HG02840 (cell line): ENCODE measurements around the gene DHH.
"Not testable (repeated sequence)": the region's sequence is repeated elsewhere in the genome, so short reads cannot be mapped to it uniquely, and the experiment has no call there.

ENCODE experiments used
- ATAC-seq: cut with Tn5 transposase; IDR thresholded peaks from one replicate; pipeline ENCODE4 v1.9.1; 2021; ENCODE audit warnings: mild to moderate bottlenecking, moderate library complexity, moderate number of reproducible peaks; ENCODE audit not compliant: unreplicated experiment, low FRiP score

Gene DHH

GRCh38 chr12:49079793-49080192 lies 14.8 kb downstream of the DHH start:
- ATAC-seq, result no peak

- ATAC-seq, result no peak
These were observed 23.6 kb downstream of the DHH start for GRCh38 chr12:49070971-49071370.

- peak; percentile 99 for ATAC-seq
These were observed 24.9 kb downstream of the DHH start, which contains the start of gene RHEBL1 for GRCh38 chr12:49069507-49070346. TSS of gene RHEBL1 (minus strand) at chr12:49069979. CDS start at chr12:49069785, 194 bp downstream.

- no peak for ATAC-seq
These were observed 25.6 kb downstream of the DHH start for GRCh38 chr12:49068879-49069506.

GRCh38 chr12:49066120-49066519 lies 28.5 kb downstream of the DHH start:
- no peak for ATAC-seq

- no peak for ATAC-seq
These were observed 29.8 kb downstream of the DHH start for GRCh38 chr12:49064767-49065152.

GRCh38 chr12:49061916-49062315 lies 32.7 kb downstream of the DHH start:
- not testable (repeated sequence) for ATAC-seq

- no peak for ATAC-seq
These were observed 33.4 kb downstream of the DHH start for GRCh38 chr12:49061157-49061650.

GRCh38 chr12:49060237-49061156 lies 34.1 kb downstream of the DHH start, which contains the start of gene KMT2D:
TSS of gene KMT2D (minus strand) at chr12:49060794. CDS start at chr12:49055324, 5,470 bp downstream.
- peak; percentile 50 for ATAC-seq

GRCh38 chr12:49059299-49060171 lies 35.1 kb downstream of the DHH start:
- peak; percentile 12 for ATAC-seq

- ATAC-seq, result no peak
These were observed 35.6 kb downstream of the DHH start for GRCh38 chr12:49059045-49059298.

GRCh38 chr12:49058366-49059044 lies 36.1 kb downstream of the DHH start:
- ATAC-seq, result no peak

GRCh38 chr12:49057888-49058287 lies 36.7 kb downstream of the DHH start:
- ATAC-seq, result no peak

GRCh38 chr12:49055978-49056754 lies 38.4 kb downstream of the DHH start:
- ATAC-seq, result peak; percentile 55

- ATAC-seq, result no peak
These were observed 39.5 kb downstream of the DHH start for GRCh38 chr12:49055092-49055491.

GRCh38 chr12:49054524-49054923 lies 40.1 kb downstream of the DHH start:
- no peak for ATAC-seq

GRCh38 chr12:49054096-49054495 lies 40.5 kb downstream of the DHH start:
- ATAC-seq, result no peak

- no peak for ATAC-seq
These were observed 42.0 kb downstream of the DHH start for GRCh38 chr12:49052451-49053208.
